Uterus (tissue), 4 donors: Measurements from ENCODE around the gene COL27A1. TPM values are rescaled to one million over a fixed set of nuclear protein-coding genes. Genes with fewer than 3 reads are reported as not detected.
A peak's percentile ranks its signal among the peaks of the same experiment; 100 is the strongest.

Experiments
- DNase-seq, 2 donors: peaks; one replicate each; pipeline ENCODE4 v3.0.0-alpha.2; 2019 to 2020
- H3K27ac ChIP-seq, 2 donors: fragments of 200-600 bp; sonication (generic); 1 replicate in 1 of 2; 2 replicates in 1 of 2; pipeline ENCODE4 v1.5.1; 2016 to 2018
- H3K27me3 ChIP-seq, 2 donors: fragments of 200-600 bp; sonication (generic); one replicate each; pipeline ENCODE4 v1.5.1; 2018 to 2019; ENCODE audit warnings: control low read depth in 1 of 2
- H3K36me3 ChIP-seq, 2 donors: fragments of 200-600 bp; sonication (generic); one replicate each; pipeline ENCODE4 v1.5.1; 2019; ENCODE audit warnings: control low read depth in 1 of 2
- H3K4me1 ChIP-seq, 2 donors: fragments of 200-600 bp; sonication (generic); one replicate each; pipeline ENCODE4 v1.5.1; 2018 to 2019; ENCODE audit warnings: control low read depth in 1 of 2
- H3K4me3 ChIP-seq, 2 donors: fragments of 200-600 bp; sonication (generic); 1 replicate in 1 of 2; 2 replicates in 1 of 2; pipeline ENCODE4 v1.5.1; 2018 to 2019; ENCODE audit warnings: mild to moderate bottlenecking in 1 of 2
- H3K9me3 ChIP-seq, 2 donors: fragments of 200-600 bp; sonication (generic); one replicate each; pipeline ENCODE4 v1.5.1; 2019; ENCODE audit warnings: control low read depth in 1 of 2
- CTCF ChIP-seq, 4 experiments: fragments of 200-600 bp in 2 of 4; fragments of 450-650 bp in 2 of 4; sonication (generic) in 2 of 4; IDR thresholded peaks; one replicate each; pipeline ENCODE4 v1.5.1; 2016 to 2019; ENCODE audit warnings: antibody characterized with exemption in 4 of 4, mild to moderate bottlenecking in 2 of 4, moderate library complexity in 1 of 4
- POLR2A ChIP-seq, 2 donors: fragments of 450-650 bp; IDR thresholded peaks; one replicate each; pipeline ENCODE4 v1.6.1; 2016; ENCODE audit warnings: antibody characterized with exemption in 2 of 2, mild to moderate bottlenecking in 1 of 2, moderate library complexity in 1 of 2
- intact Hi-C: fragments of 100-400 bp; cut with DNase I; formaldehyde crosslinking; loops from one replicate; pipeline ENCODE4 v1.15.1; 2023; ENCODE audit warnings: low total_unique reads
- total RNA-seq, 4 donors: library from RNA; depleted of rRNA in 3 of 4; stranded (reverse); fragments of >200 nt in 3 of 4; gene quantifications; one replicate each; pipeline versions ENCODE4 v1.1.0 to v1.2.4, GENCODE V29; 2014 to 2023
- donor health status: DM: yes; HTN: yes; CAD: no.

COL27A1 gene
- total RNA-seq, 4 donors from 2014 or later: 7.9 to 52.9 (median 43.3) TPM

DNA sequence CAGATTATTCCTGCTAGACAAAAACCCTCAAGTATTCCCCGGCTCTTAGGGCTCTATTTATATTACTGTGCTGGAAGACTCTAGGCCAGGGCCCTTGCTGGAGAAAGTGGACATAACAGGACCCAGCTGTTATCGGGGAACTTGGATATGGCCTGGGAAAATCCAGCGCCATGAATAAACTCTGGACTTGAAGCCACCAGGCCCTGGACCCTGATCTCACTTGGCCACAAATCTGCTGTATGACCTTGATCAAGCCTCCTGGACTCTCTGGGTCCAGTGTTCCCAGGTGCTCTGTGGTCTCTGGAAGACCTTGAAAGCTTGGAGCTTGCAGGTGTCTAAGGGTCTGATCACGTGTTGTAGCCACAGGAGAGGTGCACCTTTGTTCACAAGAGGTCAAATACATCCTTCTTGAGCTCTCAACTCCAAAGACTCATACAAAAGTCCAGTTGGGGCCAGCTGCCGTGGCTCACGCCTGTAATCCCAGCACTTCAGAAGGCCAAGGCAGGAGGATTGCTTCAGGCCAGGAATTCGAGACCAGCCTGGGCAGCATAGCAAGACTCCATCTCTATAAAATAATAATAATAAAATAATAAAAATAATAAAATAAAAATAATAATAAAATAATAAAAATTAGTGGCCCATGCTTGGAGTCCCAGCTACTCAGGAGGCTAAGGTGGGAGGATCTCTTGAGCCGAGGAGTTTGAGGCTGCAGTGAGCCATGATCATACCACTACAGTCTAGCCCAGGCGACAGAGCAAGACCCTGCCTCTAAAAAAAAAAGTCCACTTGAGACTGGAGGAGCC lies 26.5 kb downstream of the COL27A1 start:
- Histone ChIP-seq H3K27me3 (no peaks in the 10 kb centered on the region), H3K36me3 (no peaks in the 10 kb centered on the region), H3K4me1 (peaks cover 0 to 24% of the 10 kb centered on the region in 2 donors), H3K4me3 (no peak overlapping the region), H3K9me3 (no peaks in the 10 kb centered on the region), H3K27ac (peak overlapping the region; percentile 78 to 80)
- no peak for DNase-seq
- intact Hi-C loops: no loop called here
- TF ChIP-seq POLR2A (IDR thresholded peaks at IDR 0.05): no peak
- TF ChIP-seq CTCF (IDR thresholded peaks at IDR 0.05): no peak

- intact Hi-C loops: no loop called here
- peaks cover 0 to 12% of the 10 kb centered on the region in 2 donors for H3K4me1 ChIP-seq
- no peak for DNase-seq
These were observed 27.7 kb downstream of the COL27A1 start for GRCh38 chr9:114183006-114183405.

DNA sequence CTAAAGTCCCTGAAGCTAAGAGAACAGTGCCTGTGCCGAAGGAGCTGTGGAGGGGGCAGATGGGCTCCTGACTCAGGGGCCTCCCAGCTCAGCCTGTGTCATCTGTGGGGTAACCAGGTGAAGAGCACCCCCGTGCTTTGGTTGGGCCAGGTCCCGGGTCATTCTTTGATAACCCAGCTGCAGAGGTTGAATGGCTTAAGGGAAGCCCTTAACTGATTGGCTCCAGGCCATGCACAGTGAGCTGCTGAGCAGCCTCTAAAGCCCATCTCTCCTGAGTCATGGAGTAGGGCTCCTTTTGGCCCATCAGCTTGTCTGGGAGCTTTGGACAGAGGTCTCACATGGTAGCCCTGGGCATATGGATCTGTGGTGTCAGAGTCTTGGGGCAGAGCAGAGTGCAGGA lies 28.7 kb downstream of the COL27A1 start:
- H3K9me3 ChIP-seq: no peaks in the 10 kb centered on the region
- no peak for DNase-seq

More at GRCh38 chr9:114183006-114183405, 27.7 kb downstream of the COL27A1 start:
- Histone ChIP-seq H3K9me3 (no peaks in the 10 kb centered on the region), H3K36me3 (no peaks in the 10 kb centered on the region), H3K27me3 (no peaks in the 10 kb centered on the region), H3K4me3 (no peak overlapping the region), H3K27ac (no peak overlapping the region)
- TF ChIP-seq CTCF (IDR thresholded peaks at IDR 0.05) (no peak), POLR2A (IDR thresholded peaks at IDR 0.05) (no peak)

GRCh38 chr9:114184866-114185265 lies 29.5 kb downstream of the COL27A1 start:
- DNase-seq: no peak

More for the DNA sequence above, 28.7 kb downstream of the COL27A1 start:
- intact Hi-C loops: no loop called here
- Histone ChIP-seq H3K36me3 (no peaks in the 10 kb centered on the region), H3K27me3 (no peaks in the 10 kb centered on the region), H3K4me1 (peaks cover 0 to 11% of the 10 kb centered on the region in 2 donors), H3K27ac (no peak overlapping the region), H3K4me3 (no peak overlapping the region)
- TF ChIP-seq POLR2A (IDR thresholded peaks at IDR 0.05): no peak
- no peak for TF ChIP-seq CTCF (IDR thresholded peaks at IDR 0.05)

More at GRCh38 chr9:114184866-114185265, 29.5 kb downstream of the COL27A1 start:
- Histone ChIP-seq H3K27ac (no peak overlapping the region), H3K36me3 (no peaks in the 10 kb centered on the region), H3K27me3 (no peaks in the 10 kb centered on the region), H3K4me3 (no peak overlapping the region), H3K4me1 (peaks cover 0 to 11% of the 10 kb centered on the region in 2 donors), H3K9me3 (peaks cover 0 to 4% of the 10 kb centered on the region in 2 donors)
- TF ChIP-seq POLR2A (IDR thresholded peaks at IDR 0.05) (no peak), CTCF (IDR thresholded peaks at IDR 0.05) (no peak)
- intact Hi-C loops: no loop called here
